SU-DHL-6 (cell line): ENCODE measurements around the gene PCDHGA5.
"Not testable (repeated sequence)": the region's sequence is repeated elsewhere in the genome, so short reads cannot be mapped to it uniquely, and the experiment has no call there.

ENCODE experiments used
- EZH2phosphoT487 ChIP-seq: fragments of 200-600 bp; sonication (generic), shearing (Covaris generic); conservative IDR thresholded peaks from 2 replicates; pipeline ENCODE4 v1.6.1; 2018; ENCODE audit warnings: mild to moderate bottlenecking, antibody characterized with exemption, low read length, moderate library complexity, mixed read lengths
- TF ChIP-seq, protein P1 (sequence below): fragments of 200-600 bp; sonication (generic); IDR thresholded peaks from one replicate; pipeline ENCODE4 v1.5.1; 2017; ENCODE audit warnings: antibody characterized with exemption, mild to moderate bottlenecking, low read length, moderate library complexity; ENCODE audit not compliant: insufficient read depth, poor library complexity, severe bottlenecking

- TF ChIP-seq, protein P1, sequence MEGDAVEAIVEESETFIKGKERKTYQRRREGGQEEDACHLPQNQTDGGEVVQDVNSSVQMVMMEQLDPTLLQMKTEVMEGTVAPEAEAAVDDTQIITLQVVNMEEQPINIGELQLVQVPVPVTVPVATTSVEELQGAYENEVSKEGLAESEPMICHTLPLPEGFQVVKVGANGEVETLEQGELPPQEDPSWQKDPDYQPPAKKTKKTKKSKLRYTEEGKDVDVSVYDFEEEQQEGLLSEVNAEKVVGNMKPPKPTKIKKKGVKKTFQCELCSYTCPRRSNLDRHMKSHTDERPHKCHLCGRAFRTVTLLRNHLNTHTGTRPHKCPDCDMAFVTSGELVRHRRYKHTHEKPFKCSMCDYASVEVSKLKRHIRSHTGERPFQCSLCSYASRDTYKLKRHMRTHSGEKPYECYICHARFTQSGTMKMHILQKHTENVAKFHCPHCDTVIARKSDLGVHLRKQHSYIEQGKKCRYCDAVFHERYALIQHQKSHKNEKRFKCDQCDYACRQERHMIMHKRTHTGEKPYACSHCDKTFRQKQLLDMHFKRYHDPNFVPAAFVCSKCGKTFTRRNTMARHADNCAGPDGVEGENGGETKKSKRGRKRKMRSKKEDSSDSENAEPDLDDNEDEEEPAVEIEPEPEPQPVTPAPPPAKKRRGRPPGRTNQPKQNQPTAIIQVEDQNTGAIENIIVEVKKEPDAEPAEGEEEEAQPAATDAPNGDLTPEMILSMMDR: not testable (repeated sequence)
- not testable (repeated sequence) for TF ChIP-seq EZH2phosphoT487
These were observed 44.0 kb downstream of the PCDHGA5 start, which contains the start of gene PCDHGB6 for GRCh38 chr5:141407790-141408505.
